Measurements from ENCODE around the gene SHROOM2.
A peak's percentile ranks its signal among the peaks of the same experiment; 100 is the strongest.

SHROOM2 gene

GRCh38 chrX:9966775-9967408 lies 180.7 kb downstream of the SHROOM2 start, which contains the start of gene CLDN34:
TSS of gene CLDN34 (plus strand) at chrX:9967358. CDS start at chrX:9967358, 0 bp downstream.
- TF ChIP-seq REST (IDR thresholded peaks at IDR 0.05; ENCODE audit: insufficient replicate concordance, low read depth) (no peak), SPI1 (IDR thresholded peaks at IDR 0.05; ENCODE audit: borderline replicate concordance, low read depth) (no peak), GABPA (IDR thresholded peaks at IDR 0.05; ENCODE audit: low read depth) (no peak), POLR2AphosphoS5 (IDR thresholded peaks at IDR 0.05; ENCODE audit: low read depth) (no peak), CTCF (IDR thresholded peaks at IDR 0.05; ENCODE audit: insufficient read depth, low read length) (no peak)
- no peaks in the 10 kb centered on the region for H3K27me3 ChIP-seq (ENCODE audit: insufficient read depth, poor library complexity, severe bottlenecking)
- DNase-seq (ENCODE audit: low read depth in 1 of 2, low spot score in 1 of 2): no peak
- no peak within 1 kb of the TSS for H3K4me3 ChIP-seq (replicated peaks; ENCODE audit: insufficient read depth, low read length)
- no peak within 1 kb of the TSS for H3K27ac ChIP-seq (replicated peaks)

GRCh38 chrX:9977635-9978034 lies 191.4 kb downstream of the SHROOM2 start:
- DNase-seq (ENCODE audit: low read depth in 1 of 2, low spot score in 1 of 2): no peak
- Histone ChIP-seq H3K4me3 (replicated peaks; ENCODE audit: insufficient read depth, low read length) (no peak overlapping the region), H3K27me3 (ENCODE audit: insufficient read depth, poor library complexity, severe bottlenecking) (no peaks in the 10 kb centered on the region), H3K27ac (replicated peaks) (no peak overlapping the region)
- TF ChIP-seq REST (IDR thresholded peaks at IDR 0.05; ENCODE audit: insufficient replicate concordance, low read depth): no peak
- TF ChIP-seq POLR2AphosphoS5 (IDR thresholded peaks at IDR 0.05; ENCODE audit: low read depth): no peak
- no peak for TF ChIP-seq GABPA (IDR thresholded peaks at IDR 0.05; ENCODE audit: low read depth)
- no peak for TF ChIP-seq SPI1 (IDR thresholded peaks at IDR 0.05; ENCODE audit: borderline replicate concordance, low read depth)
- no peak for TF ChIP-seq CTCF (IDR thresholded peaks at IDR 0.05; ENCODE audit: insufficient read depth, low read length)

- H3K4me3 ChIP-seq (replicated peaks; ENCODE audit: insufficient read depth, low read length): no peak overlapping the region
- peak overlapping the region; percentile 93 for H3K27ac ChIP-seq (replicated peaks)
- DNase-seq (ENCODE audit: low read depth in 1 of 2, low spot score in 1 of 2): no peak
- H3K27me3 ChIP-seq (ENCODE audit: insufficient read depth, poor library complexity, severe bottlenecking): no peaks in the 10 kb centered on the region
- no peak for TF ChIP-seq GABPA (IDR thresholded peaks at IDR 0.05; ENCODE audit: low read depth)
- TF ChIP-seq CTCF (IDR thresholded peaks at IDR 0.05; ENCODE audit: insufficient read depth, low read length): no peak
- TF ChIP-seq SPI1 (IDR thresholded peaks at IDR 0.05; ENCODE audit: borderline replicate concordance, low read depth): no peak
- TF ChIP-seq POLR2AphosphoS5 (IDR thresholded peaks at IDR 0.05; ENCODE audit: low read depth): no peak
- no peak for TF ChIP-seq REST (IDR thresholded peaks at IDR 0.05; ENCODE audit: insufficient replicate concordance, low read depth)
Observed at GRCh38 chrX:9980401-9980800, 194.2 kb downstream of the SHROOM2 start.

Data from HL-60 (cell line).